Activated T-helper 1 cell treated with anti-CD3 and anti-CD28 coated beads, Interleukin-2, amount 50 U/mL, for 16 hours (primary cell): ENCODE data around the gene KIF26B.
"Not testable (repeated sequence)": the region's sequence is repeated elsewhere in the genome, so short reads cannot be mapped to it uniquely, and the experiment has no call there.

Experiments
- DNase-seq, 2 donors: peaks; one replicate each; pipeline ENCODE4 v3.0.0-alpha.2; 2020; ENCODE audit warnings: low read depth in 1 of 2, low spot score in 1 of 2

Gene KIF26B

GRCh38 chr1:245715291-245715701 lies 560.5 kb downstream of the KIF26B start:
- DNase-seq: no peak

GRCh38 chr1:245715970-245716369 lies 561.2 kb downstream of the KIF26B start:
- DNase-seq: no peak

- DNase-seq: no peak
Measured at GRCh38 chr1:245716561-245716960, 561.8 kb downstream of the KIF26B start.

GRCh38 chr1:245717611-245718010 lies 562.8 kb downstream of the KIF26B start:
- DNase-seq: no peak

GRCh38 chr1:245718123-245718522 lies 563.3 kb downstream of the KIF26B start:
- no peak for DNase-seq

- no peak for DNase-seq
Measured at GRCh38 chr1:245718951-245719350, 564.2 kb downstream of the KIF26B start.

- DNase-seq: no peak
Measured at GRCh38 chr1:245721488-245721887, 566.7 kb downstream of the KIF26B start.

GRCh38 chr1:245728035-245728434 lies 573.2 kb downstream of the KIF26B start:
- DNase-seq: not testable (repeated sequence)

GRCh38 chr1:245730801-245731200 lies 576.0 kb downstream of the KIF26B start:
- DNase-seq: no peak

- not testable (repeated sequence) for DNase-seq
Measured at GRCh38 chr1:245740336-245740735, 585.6 kb downstream of the KIF26B start.

- no peak for DNase-seq
Measured at GRCh38 chr1:245742896-245743295, 588.1 kb downstream of the KIF26B start.

- no peak for DNase-seq
Measured at GRCh38 chr1:245748240-245748639, 593.5 kb downstream of the KIF26B start.

GRCh38 chr1:245748646-245749045 lies 593.9 kb downstream of the KIF26B start:
- DNase-seq: no peak

GRCh38 chr1:245749053-245749452 lies 594.3 kb downstream of the KIF26B start:
- DNase-seq: no peak

- DNase-seq: no peak
Measured at GRCh38 chr1:245750261-245750660, 595.5 kb downstream of the KIF26B start.

GRCh38 chr1:245751116-245751515 lies 596.3 kb downstream of the KIF26B start:
- DNase-seq: no peak

- no peak for DNase-seq
Measured at GRCh38 chr1:245751726-245752470, 597.1 kb downstream of the KIF26B start.

- no peak for DNase-seq
Measured at GRCh38 chr1:245752561-245752960, 597.8 kb downstream of the KIF26B start.

GRCh38 chr1:245753807-245754206 lies 599.0 kb downstream of the KIF26B start:
- DNase-seq: no peak

- no peak for DNase-seq
Measured at GRCh38 chr1:245754463-245754961, 599.7 kb downstream of the KIF26B start.
